K562 (cell line): ENCODE results near the gene MPPED1. TPM values are rescaled to one million over a fixed set of nuclear protein-coding genes. Genes with fewer than 3 reads are reported as not detected.

Experiments used
- ID3 ChIP-seq, 2 experiments: fragments of 250-450 bp in 1 of 2; fragments of 450-650 bp in 1 of 2; sonication (Bioruptor Pico) in 1 of 2; IDR thresholded peaks; 2 replicates each; pipeline versions ENCODE4 v1.6.1 to v1.8.0; 2016 to 2021; ENCODE audit warnings: mild to moderate bottlenecking in 2 of 2, moderate library complexity in 2 of 2, missing compliant biosample characterization in 1 of 2, missing genetic modification characterization in 1 of 2
- MBD2 ChIP-seq: sonication (generic); IDR thresholded peaks from 2 replicates; pipeline ENCODE4 v1.6.1; 2016; ENCODE audit warnings: low read depth, borderline replicate concordance
- RERE ChIP-seq: sonication (generic); formaldehyde crosslinking; IDR thresholded peaks from 2 replicates; pipeline ENCODE4 v1.8.0; 2023; ENCODE audit warnings: missing genetic modification reagents, mild to moderate bottlenecking, borderline replicate concordance
- SP2 ChIP-seq: IDR thresholded peaks from 2 replicates; pipeline ENCODE4 v1.6.1; 2011; ENCODE audit warnings: mild to moderate bottlenecking, low read depth, low read length, moderate library complexity; ENCODE audit not compliant: poor library complexity, severe bottlenecking; ENCODE audit errors: extremely low read depth
- ZNF830 ChIP-seq: fragments of 250-450 bp; sonication (Bioruptor Pico); IDR thresholded peaks from 2 replicates; pipeline ENCODE4 v1.5.0; 2021; ENCODE audit warnings: mild to moderate bottlenecking
- polyA plus RNA-seq, 8 experiments: library from polyadenylated mRNA; depleted of rRNA in 4 of 8; stranded (reverse) in 5 of 8; unstranded in 3 of 8; fragments of >200 nt; fragmentation: Nextera tagmentation in 2 of 8; fragmentation: Illumina TruSeq in 1 of 8; extraction: Ambion mirVana in 2 of 8; extraction: Trizol in 1 of 8; gene quantifications; 2 replicates each; pipeline versions ENCODE4 v1.2.1 to v1.2.3, GENCODE V29; 2011 to 2014; ENCODE audit warnings: inconsistent platforms in 1 of 8, missing spikeins in 1 of 8
- total RNA-seq, 7 experiments: library from RNA; depleted of rRNA in 6 of 7; stranded (reverse); fragments of >200 nt in 6 of 7; fragmentation: Illumina TruSeq in 2 of 7; extraction: Trizol in 2 of 7; gene quantifications; 2 replicates each; pipeline versions ENCODE4 v1.2.1 to v1.2.3, GENCODE V29; 2011 to 2021; ENCODE audit warnings: low replicate concordance in 1 of 7
- TF ChIP-seq, protein P1 (sequence below): fragments of 250-450 bp; sonication (Bioruptor Pico); IDR thresholded peaks from 2 replicates; pipeline ENCODE4 v1.8.0; 2022; ENCODE audit warnings: inconsistent platforms

MPPED1 gene
- total and polyA plus RNA-seq, 9 of the 15 experiments (the other 6 are each of a cell fraction or from before 2014, with no cell fraction given) = not detected

- no peak for TF ChIP-seq RERE (CRISPR knock-in tag)
- no peak for TF ChIP-seq MBD2
- no peak for TF ChIP-seq ZNF830 (CRISPR knock-in tag)
- no peak for TF ChIP-seq SP2
- TF ChIP-seq, protein P1, sequence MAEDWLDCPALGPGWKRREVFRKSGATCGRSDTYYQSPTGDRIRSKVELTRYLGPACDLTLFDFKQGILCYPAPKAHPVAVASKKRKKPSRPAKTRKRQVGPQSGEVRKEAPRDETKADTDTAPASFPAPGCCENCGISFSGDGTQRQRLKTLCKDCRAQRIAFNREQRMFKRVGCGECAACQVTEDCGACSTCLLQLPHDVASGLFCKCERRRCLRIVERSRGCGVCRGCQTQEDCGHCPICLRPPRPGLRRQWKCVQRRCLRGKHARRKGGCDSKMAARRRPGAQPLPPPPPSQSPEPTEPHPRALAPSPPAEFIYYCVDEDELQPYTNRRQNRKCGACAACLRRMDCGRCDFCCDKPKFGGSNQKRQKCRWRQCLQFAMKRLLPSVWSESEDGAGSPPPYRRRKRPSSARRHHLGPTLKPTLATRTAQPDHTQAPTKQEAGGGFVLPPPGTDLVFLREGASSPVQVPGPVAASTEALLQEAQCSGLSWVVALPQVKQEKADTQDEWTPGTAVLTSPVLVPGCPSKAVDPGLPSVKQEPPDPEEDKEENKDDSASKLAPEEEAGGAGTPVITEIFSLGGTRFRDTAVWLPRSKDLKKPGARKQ (CRISPR knock-in tag) = no peak
- TF ChIP-seq ID3 (CRISPR knock-in tag; IDR thresholded peaks at IDR 0.05) = no peak
- TF ChIP-seq ID3 (tag; IDR thresholded peaks at IDR 0.05) = no peak
These were observed 14.0 kb upstream of the MPPED1 start (continued) for GRCh38 chr22:43397766-43398165.
